GM12878 (cell line): ENCODE data around the gene OPTC. TPM values are rescaled to one million over a fixed set of nuclear protein-coding genes. Genes with fewer than 3 reads are reported as not detected.

Experiments used
- ATAC-seq: fragments of 200-7000 bp; cut with Tn5 transposase; 3 replicates; pipeline ENCODE4 v1.9.1; 2020; ENCODE audit warnings: mild to moderate bottlenecking, moderate library complexity
- BruUV-seq: library from RNA; stranded (reverse); fragments of 400-500 nt; replicated peaks from 2 replicates; lab custom pipeline; 2021; lab: Mats Ljungman, UMichigan
- CTCF ChIA-PET: fragments of 300-600 bp; sonication (Branson Sonifier 250); formaldehyde crosslinking; extraction: SDS; loops from one replicate; lab custom pipeline; 2021; ENCODE audit warnings: inconsistent platforms; lab: Yijun Ruan, JAX
- POLR2A ChIA-PET: fragments of 350-600 bp; formaldehyde crosslinking; extraction: SDS; loops from one replicate; lab custom pipeline; 2021; ENCODE audit warnings: inconsistent platforms; lab: Charles Lee
- RAD21 ChIA-PET: fragments of 300-600 bp; sonication (Branson Sonifier 250); formaldehyde crosslinking; loops from one replicate; lab custom pipeline; 2023; ENCODE audit warnings: antibody characterized with exemption; ENCODE audit not compliant: unreplicated experiment; lab: Charles Lee
- SMC1A ChIA-PET: fragments of 300-600 bp; sonication (Branson Sonifier 250); formaldehyde crosslinking; loops from one replicate; lab custom pipeline; 2023; ENCODE audit not compliant: unreplicated experiment, uncharacterized antibody; lab: Charles Lee
- DNase-seq: peaks from one replicate; pipeline ENCODE4 v3.0.0-alpha.2; 2011; ENCODE audit warnings: low read depth, low spot score
- FAIRE-seq: peaks from 3 replicates; lab custom pipeline; 2011; peaks lifted over from hg19 to GRCh38; lab: Jason Lieb, UNC
- H2AFZ ChIP-seq: 2 replicates; pipeline ENCODE4 v1.6.0; 2011; ENCODE audit warnings: low read depth, low read length, control low read depth; ENCODE audit not compliant: control insufficient read depth
- H3K27ac ChIP-seq: 2 replicates; pipeline ENCODE4 v1.5.1; 2011; ENCODE audit warnings: control low read depth; ENCODE audit not compliant: control insufficient read depth, insufficient read depth
- H3K27me3 ChIP-seq, 2 experiments: replicated peaks in 1 of 2; 2 replicates each; pipeline versions ENCODE4 v1.6.0 to v1.6.1; 2011; ENCODE audit warnings: low read length in 1 of 2; ENCODE audit not compliant: control insufficient read depth in 2 of 2, insufficient read depth in 2 of 2
- H3K36me3 ChIP-seq, 2 experiments: 2 replicates each; pipeline ENCODE4 v1.5.1; 2011; ENCODE audit warnings: low read length in 1 of 2; ENCODE audit not compliant: control insufficient read depth in 2 of 2, insufficient read depth in 2 of 2
- H3K4me1 ChIP-seq: 2 replicates; pipeline ENCODE4 v1.6.1; 2011; ENCODE audit warnings: mild to moderate bottlenecking, low read length, moderate library complexity, mixed read lengths; ENCODE audit not compliant: control insufficient read depth, insufficient read depth
- H3K4me2 ChIP-seq: 2 replicates; pipeline ENCODE4 v1.6.0; 2011; ENCODE audit warnings: control low read depth; ENCODE audit not compliant: control insufficient read depth, insufficient read depth
- H3K4me3 ChIP-seq: fragments of 200-600 bp; sonication (generic); 2 replicates; pipeline ENCODE4 v1.5.1; 2016
- H3K79me2 ChIP-seq: 2 replicates; pipeline ENCODE4 v1.6.0; 2011; ENCODE audit warnings: low read length; ENCODE audit not compliant: control insufficient read depth, insufficient read depth
- H3K9ac ChIP-seq: 2 replicates; pipeline ENCODE4 v1.8.0; 2011; ENCODE audit warnings: low read length, control low read depth, mixed read lengths; ENCODE audit not compliant: control insufficient read depth, insufficient read depth
- H3K9me3 ChIP-seq: replicated peaks from 3 replicates; pipeline ENCODE4 v1.5.1; 2011; ENCODE audit warnings: mild to moderate bottlenecking, low read length; ENCODE audit not compliant: control insufficient read depth, insufficient read depth
- H4K20me1 ChIP-seq: 2 replicates; pipeline ENCODE4 v1.6.0; 2011; ENCODE audit not compliant: control insufficient read depth, insufficient read depth
- BHLHE40 ChIP-seq, 2 experiments: fragments of 450-650 bp in 1 of 2; IDR thresholded peaks; 2 replicates each; pipeline ENCODE4 v1.6.1; 2011 to 2017; ENCODE audit warnings: low read depth in 2 of 2, borderline replicate concordance in 1 of 2, improper control_type of control experiment in 1 of 2, low read length in 1 of 2, mild to moderate bottlenecking in 1 of 2
- BMI1 ChIP-seq: fragments of 450-650 bp; IDR thresholded peaks from 2 replicates; pipeline ENCODE4 v1.6.1; 2016; ENCODE audit warnings: mild to moderate bottlenecking, moderate library complexity, borderline replicate concordance
- CBFB ChIP-seq: IDR thresholded peaks from 2 replicates; pipeline ENCODE4 v1.6.1; 2016; ENCODE audit warnings: antibody characterized with exemption, low read depth
- MTA2 ChIP-seq: fragments of 450-650 bp; IDR thresholded peaks from 2 replicates; pipeline ENCODE4 v1.6.1; 2016; ENCODE audit warnings: low read depth, mild to moderate bottlenecking, moderate library complexity
- PAX8 ChIP-seq: fragments of 450-650 bp; IDR thresholded peaks from 2 replicates; pipeline ENCODE4 v1.6.1; 2017; ENCODE audit warnings: mild to moderate bottlenecking, moderate library complexity
- RFX5 ChIP-seq: IDR thresholded peaks from 2 replicates; pipeline ENCODE4 v1.6.1; 2011; ENCODE audit warnings: low read depth, low read length, improper control_type of control experiment
- SMAD5 ChIP-seq: IDR thresholded peaks from 2 replicates; pipeline ENCODE4 v1.6.1; 2016; ENCODE audit warnings: antibody characterized with exemption, low read depth
- TAF1 ChIP-seq: IDR thresholded peaks from 2 replicates; pipeline ENCODE4 v1.6.1; 2011; ENCODE audit warnings: mild to moderate bottlenecking, low read depth, low read length, borderline replicate concordance
- TARDBP ChIP-seq: IDR thresholded peaks from 2 replicates; pipeline ENCODE4 v1.6.1; 2016; ENCODE audit warnings: borderline replicate concordance
- TBL1XR1 ChIP-seq: IDR thresholded peaks from 2 replicates; pipeline ENCODE4 v1.6.1; 2012; ENCODE audit warnings: low read depth, low read length, improper control_type of control experiment
- TCF3 ChIP-seq: IDR thresholded peaks from 2 replicates; pipeline ENCODE4 v1.6.1; 2012; ENCODE audit warnings: low read depth, mild to moderate bottlenecking, low read length, borderline replicate concordance; ENCODE audit not compliant: insufficient read depth
- WRNIP1 ChIP-seq: IDR thresholded peaks from 2 replicates; pipeline ENCODE4 v1.6.1; 2011; ENCODE audit warnings: low read depth, low read length, improper control_type of control experiment, borderline replicate concordance
- YBX1 ChIP-seq: fragments of 450-650 bp; IDR thresholded peaks from 2 replicates; pipeline ENCODE4 v1.6.1; 2016; ENCODE audit warnings: antibody characterized with exemption
- ZZZ3 ChIP-seq: IDR thresholded peaks from 2 replicates; pipeline ENCODE4 v1.6.1; 2011; ENCODE audit warnings: low read depth; ENCODE audit not compliant: control insufficient read depth, insufficient read length
- WGBS: methylation state at CpG from one replicate; pipeline ENCODE4 v1.1.6; 2016; ENCODE audit warnings: low lambda C conversion rate; ENCODE audit not compliant: insufficient replicate concordance, insufficient coverage; ENCODE audit errors: missing lambda C conversion rate; 5-methylcytosine and 5-hydroxymethylcytosine counted together
- in situ Hi-C: fragments of 300-500 bp; cut with MboI; formaldehyde crosslinking; loops from 9 replicates; pipeline ENCODE4 v1.14.3; 2018; ENCODE audit warnings: mixed read lengths
- intact Hi-C: fragments of 100-400 bp; cut with micrococcal nuclease; formaldehyde crosslinking; loops from one replicate; pipeline ENCODE4 v1.14.2; 2022; ENCODE audit not compliant: unreplicated experiment
- polyA plus RNA-seq, 11 experiments: library from polyadenylated mRNA; depleted of rRNA in 4 of 11; unstranded in 6 of 11; stranded (reverse) in 5 of 11; fragments of >200 nt; fragmentation: Nextera tagmentation in 4 of 11; fragmentation: Illumina TruSeq in 1 of 11; extraction: Ambion mirVana in 4 of 11; extraction: Trizol in 1 of 11; gene quantifications; 1 replicate in 1 of 11; 2 replicates in 10 of 11; pipeline versions ENCODE4 v1.2.1 to v1.2.3, GENCODE V29; 2011 to 2016; ENCODE audit warnings: inconsistent platforms in 2 of 11, missing spikeins in 2 of 11, low read depth in 1 of 11
- total RNA-seq, 4 experiments: library from RNA; depleted of rRNA in 3 of 4; stranded (reverse); fragments of >200 nt in 3 of 4; fragmentation: Illumina TruSeq in 1 of 4; extraction: Trizol in 1 of 4; gene quantifications; 2 replicates each; pipeline versions ENCODE4 v1.2.1 to v1.2.3, GENCODE V29; 2013 to 2021
- TF ChIP-seq, protein P1 (sequence below): fragments of 450-650 bp; IDR thresholded peaks from 2 replicates; pipeline ENCODE4 v1.6.1; 2017; ENCODE audit warnings: mild to moderate bottlenecking, moderate library complexity
- TF ChIP-seq, protein P2 (sequence below): fragments of 450-650 bp; IDR thresholded peaks from 2 replicates; pipeline ENCODE4 v1.6.1; 2017; ENCODE audit warnings: antibody characterized with exemption, mild to moderate bottlenecking, moderate library complexity

OPTC gene
- total and polyA plus RNA-seq, 10 of the 15 experiments (the other 5 are each of a cell fraction or from before 2014, with no cell fraction given): not detected

DNA sequence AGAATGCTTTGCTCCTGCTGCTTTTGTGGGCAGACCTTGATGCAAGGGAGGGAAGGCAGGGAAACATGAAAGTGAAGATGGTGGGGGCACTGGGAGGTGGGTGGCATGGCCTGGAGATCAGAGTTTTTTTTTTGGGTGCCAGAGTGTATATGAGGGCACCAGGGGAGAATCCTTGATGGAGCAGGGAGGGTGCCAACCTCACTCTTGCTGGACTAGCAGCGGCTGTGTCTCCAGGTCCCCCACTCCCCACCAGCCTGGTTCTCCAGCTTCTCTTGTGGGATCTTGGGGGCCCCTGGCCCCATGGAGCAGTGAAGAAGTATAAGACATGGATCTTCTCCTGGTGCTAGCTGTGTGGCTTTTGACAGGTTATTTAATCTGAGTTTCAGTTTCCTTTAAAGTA, 31.8 kb upstream of the OPTC start:
- DNase-seq (no peak), FAIRE-seq (no peak), ATAC-seq (no peak)
- Histone ChIP-seq H3K27me3 (no peaks in the 10 kb centered on the region; a peak in 1 of 4 replicates), H3K9ac (no peak overlapping the region), H3K4me3 (no peak overlapping the region), H3K4me1 (no peaks in the 10 kb centered on the region), H2AFZ (no peak overlapping the region), H3K79me2 (no peaks in the 10 kb centered on the region), H3K4me2 (no peak overlapping the region), H4K20me1 (no peaks in the 10 kb centered on the region), H3K27ac (no peak overlapping the region), H3K9me3 (no peaks in the 10 kb centered on the region), H3K36me3 (no peaks in the 10 kb centered on the region)
- ChIA-PET CTCF (interaction anchor here (1.0 to 7.3 kb wide), 10 partner anchors 8 to 195 kb away, joined by 3 to 82 read pairs (median 4); partner anchors contain the start of gene PRELP), RAD21 (interaction anchor here (0.6 to 2.9 kb wide), 6 partner anchors 9 to 189 kb away, joined by 3 to 8 read pairs (median 3); partner anchors contain the start of gene PRELP), SMC1A (interaction anchor here (1.1 to 3.3 kb wide), 5 partner anchors 9 to 122 kb away, joined by 4 to 19 read pairs (median 6); no protein-coding TSS in a partner anchor), POLR2A (interaction anchor here (0.7 to 2.2 kb wide), 2 partner anchors 16 to 67 kb away, joined by 3 to 7 read pairs; no protein-coding TSS in a partner anchor)
- in situ Hi-C loops: no loop called here
- intact Hi-C loops: no loop called here
- 88% methylated on average over 1 of the region's 1 CpG for WGBS
- BruUV-seq: no TSS peak
- TF ChIP-seq TARDBP (no peak), YBX1 (no peak), MTA2 (no peak; the same call in 1 of the 2 replicates), ZZZ3 (no peak), PAX8 (no peak), TBL1XR1 (no peak), WRNIP1 (no peak), BHLHE40 (IDR thresholded peaks at IDR 0.05; ENCODE audit: borderline replicate concordance in 1 of 2, low read depth in 2 of 2, low read length in 1 of 2) (no peak), BMI1 (no peak), RFX5 (no peak), SMAD5 (no peak), TAF1 (no peak), TCF3 (no peak), CBFB (no peak)
- TF ChIP-seq, protein P1, sequence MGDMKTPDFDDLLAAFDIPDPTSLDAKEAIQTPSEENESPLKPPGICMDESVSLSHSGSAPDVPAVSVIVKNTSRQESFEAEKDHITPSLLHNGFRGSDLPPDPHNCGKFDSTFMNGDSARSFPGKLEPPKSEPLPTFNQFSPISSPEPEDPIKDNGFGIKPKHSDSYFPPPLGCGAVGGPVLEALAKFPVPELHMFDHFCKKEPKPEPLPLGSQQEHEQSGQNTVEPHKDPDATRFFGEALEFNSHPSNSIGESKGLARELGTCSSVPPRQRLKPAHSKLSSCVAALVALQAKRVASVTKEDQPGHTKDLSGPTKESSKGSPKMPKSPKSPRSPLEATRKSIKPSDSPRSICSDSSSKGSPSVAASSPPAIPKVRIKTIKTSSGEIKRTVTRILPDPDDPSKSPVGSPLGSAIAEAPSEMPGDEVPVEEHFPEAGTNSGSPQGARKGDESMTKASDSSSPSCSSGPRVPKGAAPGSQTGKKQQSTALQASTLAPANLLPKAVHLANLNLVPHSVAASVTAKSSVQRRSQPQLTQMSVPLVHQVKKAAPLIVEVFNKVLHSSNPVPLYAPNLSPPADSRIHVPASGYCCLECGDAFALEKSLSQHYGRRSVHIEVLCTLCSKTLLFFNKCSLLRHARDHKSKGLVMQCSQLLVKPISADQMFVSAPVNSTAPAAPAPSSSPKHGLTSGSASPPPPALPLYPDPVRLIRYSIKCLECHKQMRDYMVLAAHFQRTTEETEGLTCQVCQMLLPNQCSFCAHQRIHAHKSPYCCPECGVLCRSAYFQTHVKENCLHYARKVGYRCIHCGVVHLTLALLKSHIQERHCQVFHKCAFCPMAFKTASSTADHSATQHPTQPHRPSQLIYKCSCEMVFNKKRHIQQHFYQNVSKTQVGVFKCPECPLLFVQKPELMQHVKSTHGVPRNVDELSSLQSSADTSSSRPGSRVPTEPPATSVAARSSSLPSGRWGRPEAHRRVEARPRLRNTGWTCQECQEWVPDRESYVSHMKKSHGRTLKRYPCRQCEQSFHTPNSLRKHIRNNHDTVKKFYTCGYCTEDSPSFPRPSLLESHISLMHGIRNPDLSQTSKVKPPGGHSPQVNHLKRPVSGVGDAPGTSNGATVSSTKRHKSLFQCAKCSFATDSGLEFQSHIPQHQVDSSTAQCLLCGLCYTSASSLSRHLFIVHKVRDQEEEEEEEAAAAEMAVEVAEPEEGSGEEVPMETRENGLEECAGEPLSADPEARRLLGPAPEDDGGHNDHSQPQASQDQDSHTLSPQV: no peak
- TF ChIP-seq, protein P2, sequence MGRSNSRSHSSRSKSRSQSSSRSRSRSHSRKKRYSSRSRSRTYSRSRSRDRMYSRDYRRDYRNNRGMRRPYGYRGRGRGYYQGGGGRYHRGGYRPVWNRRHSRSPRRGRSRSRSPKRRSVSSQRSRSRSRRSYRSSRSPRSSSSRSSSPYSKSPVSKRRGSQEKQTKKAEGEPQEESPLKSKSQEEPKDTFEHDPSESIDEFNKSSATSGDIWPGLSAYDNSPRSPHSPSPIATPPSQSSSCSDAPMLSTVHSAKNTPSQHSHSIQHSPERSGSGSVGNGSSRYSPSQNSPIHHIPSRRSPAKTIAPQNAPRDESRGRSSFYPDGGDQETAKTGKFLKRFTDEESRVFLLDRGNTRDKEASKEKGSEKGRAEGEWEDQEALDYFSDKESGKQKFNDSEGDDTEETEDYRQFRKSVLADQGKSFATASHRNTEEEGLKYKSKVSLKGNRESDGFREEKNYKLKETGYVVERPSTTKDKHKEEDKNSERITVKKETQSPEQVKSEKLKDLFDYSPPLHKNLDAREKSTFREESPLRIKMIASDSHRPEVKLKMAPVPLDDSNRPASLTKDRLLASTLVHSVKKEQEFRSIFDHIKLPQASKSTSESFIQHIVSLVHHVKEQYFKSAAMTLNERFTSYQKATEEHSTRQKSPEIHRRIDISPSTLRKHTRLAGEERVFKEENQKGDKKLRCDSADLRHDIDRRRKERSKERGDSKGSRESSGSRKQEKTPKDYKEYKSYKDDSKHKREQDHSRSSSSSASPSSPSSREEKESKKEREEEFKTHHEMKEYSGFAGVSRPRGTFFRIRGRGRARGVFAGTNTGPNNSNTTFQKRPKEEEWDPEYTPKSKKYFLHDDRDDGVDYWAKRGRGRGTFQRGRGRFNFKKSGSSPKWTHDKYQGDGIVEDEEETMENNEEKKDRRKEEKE: no peak
